GM19351 (cell line): ENCODE data around the gene LRRC8D.

Source experiments
- ATAC-seq: cut with Tn5 transposase; IDR thresholded peaks from one replicate; pipeline ENCODE4 v1.9.1; 2021; ENCODE audit warnings: mild to moderate bottlenecking, moderate library complexity; ENCODE audit not compliant: unreplicated experiment

LRRC8D gene

GRCh38 chr1:89832496-89833127, 11.8 kb downstream of the LRRC8D start:
- no peak for ATAC-seq

- no peak for ATAC-seq
These were observed 12.6 kb downstream of the LRRC8D start for GRCh38 chr1:89833183-89834082.

GRCh38 chr1:89834083-89834704, 13.4 kb downstream of the LRRC8D start:
- no peak for ATAC-seq

GRCh38 chr1:89836252-89837035, 15.6 kb downstream of the LRRC8D start:
- ATAC-seq = no peak

GRCh38 chr1:89837036-89837481, 16.2 kb downstream of the LRRC8D start:
- no peak for ATAC-seq

GRCh38 chr1:89837510-89837909, 16.7 kb downstream of the LRRC8D start:
- ATAC-seq = no peak

GRCh38 chr1:89839516-89839915, 18.7 kb downstream of the LRRC8D start:
- no peak for ATAC-seq

- ATAC-seq = no peak
These were observed 20.7 kb downstream of the LRRC8D start for GRCh38 chr1:89841507-89841906.

- peak; percentile 35 for ATAC-seq
These were observed 21.9 kb downstream of the LRRC8D start for GRCh38 chr1:89842567-89843272.

GRCh38 chr1:89843273-89844130, 22.7 kb downstream of the LRRC8D start:
- peak; percentile 90 for ATAC-seq

- no peak for ATAC-seq
These were observed 23.5 kb downstream of the LRRC8D start for GRCh38 chr1:89844241-89844807.

GRCh38 chr1:89844860-89845259, 24.0 kb downstream of the LRRC8D start:
- no peak for ATAC-seq

- no peak for ATAC-seq
These were observed 26.4 kb downstream of the LRRC8D start for GRCh38 chr1:89847191-89847729.

- ATAC-seq = no peak
These were observed 30.1 kb downstream of the LRRC8D start for GRCh38 chr1:89850844-89851415.

GRCh38 chr1:89854140-89854539, 33.3 kb downstream of the LRRC8D start:
- ATAC-seq = no peak

GRCh38 chr1:89855413-89856123, 34.7 kb downstream of the LRRC8D start:
- ATAC-seq = peak; percentile 87

- no peak for ATAC-seq
These were observed 42.5 kb downstream of the LRRC8D start for GRCh38 chr1:89863165-89863830.
